Activated T-cell treated with anti-CD3 and anti-CD28 coated beads, Interleukin-2, amount 50 U/mL, for 72 hours (primary cell): Measurements from ENCODE around the gene MBOAT7. TPM values are rescaled to one million over a fixed set of nuclear protein-coding genes. Genes with fewer than 3 reads are reported as not detected.
"Not testable (repeated sequence)": the region's sequence is repeated elsewhere in the genome, so short reads cannot be mapped to it uniquely, and the experiment has no call there.

ENCODE experiments used
- ATAC-seq, 2 donors: fragments of 150-1000 bp; cut with Tn5 transposase; replicated peaks in 1 of 2; 2 replicates each; pipeline ENCODE4 v1.10.0; 2021; ENCODE audit warnings: moderate library complexity in 2 of 2, mild to moderate bottlenecking in 1 of 2
- DNase-seq, 2 donors: peaks; one replicate each; pipeline ENCODE4 v3.0.0; 2021 to 2022; ENCODE audit warnings: mixed read lengths in 1 of 2
- H3K27ac Mint-ChIP-seq: one replicate; pipeline ENCODE4 v1.8.0; 2022; ENCODE audit warnings: mild to moderate bottlenecking, moderate library complexity, mixed read lengths
- H3K27me3 Mint-ChIP-seq: one replicate; pipeline ENCODE4 v1.8.0; 2022; ENCODE audit warnings: low read depth, mixed read lengths
- H3K36me3 Mint-ChIP-seq, 2 donors: one replicate each; pipeline ENCODE4 v1.8.0; 2022; ENCODE audit warnings: mixed read lengths in 2 of 2, mild to moderate bottlenecking in 1 of 2; ENCODE audit not compliant: insufficient read depth in 2 of 2
- H3K4me1 Mint-ChIP-seq: one replicate; pipeline ENCODE4 v1.8.0; 2022; ENCODE audit warnings: low read depth, mixed read lengths
- H3K4me3 Mint-ChIP-seq, 2 donors: one replicate each; pipeline ENCODE4 v1.8.0; 2022; ENCODE audit warnings: mild to moderate bottlenecking in 2 of 2, mixed read lengths in 2 of 2, moderate library complexity in 2 of 2
- H3K9me3 Mint-ChIP-seq, 2 donors: one replicate each; pipeline ENCODE4 v1.8.0; 2022; ENCODE audit warnings: mixed read lengths in 2 of 2
- total RNA-seq, 2 donors: library from RNA; stranded (reverse); gene quantifications; one replicate each; pipeline ENCODE4 v1.2.3, GENCODE V29; 2022

Gene MBOAT7
- total RNA-seq, 2 donors from 2014 or later = 60.3 to 71.0 TPM

DNA sequence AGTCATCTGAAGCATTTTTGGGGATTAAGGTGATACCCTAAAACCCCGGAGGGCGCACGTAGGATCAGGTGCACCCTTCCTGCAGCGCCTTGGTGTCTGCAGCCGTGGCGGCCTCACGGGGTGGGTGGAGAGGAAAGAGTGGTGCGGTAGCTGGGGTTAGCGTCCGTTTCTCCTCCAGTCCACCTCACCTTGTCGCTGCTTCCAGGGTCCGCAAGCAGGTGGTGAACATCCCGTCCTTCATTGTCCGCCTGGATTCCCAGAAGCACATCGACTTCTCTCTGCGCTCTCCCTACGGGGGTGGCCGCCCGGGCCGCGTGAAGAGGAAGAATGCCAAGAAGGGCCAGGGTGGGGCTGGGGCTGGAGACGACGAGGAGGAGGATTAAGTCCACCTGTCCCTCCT, 17.8 kb upstream of the MBOAT7 start:
- ATAC-seq, H3K27me3 Mint-ChIP-seq, H3K9me3 Mint-ChIP-seq, DNase-seq: not testable (repeated sequence)
- H3K4me1 Mint-ChIP-seq = peaks cover 100% of the 10 kb centered on the region
- H3K4me3 Mint-ChIP-seq = peak overlapping the region; percentile 71 to 94
- peaks cover 25 to 56% of the 10 kb centered on the region in 2 donors for H3K36me3 Mint-ChIP-seq
- H3K27ac Mint-ChIP-seq = peak overlapping the region; percentile 39

DNA sequence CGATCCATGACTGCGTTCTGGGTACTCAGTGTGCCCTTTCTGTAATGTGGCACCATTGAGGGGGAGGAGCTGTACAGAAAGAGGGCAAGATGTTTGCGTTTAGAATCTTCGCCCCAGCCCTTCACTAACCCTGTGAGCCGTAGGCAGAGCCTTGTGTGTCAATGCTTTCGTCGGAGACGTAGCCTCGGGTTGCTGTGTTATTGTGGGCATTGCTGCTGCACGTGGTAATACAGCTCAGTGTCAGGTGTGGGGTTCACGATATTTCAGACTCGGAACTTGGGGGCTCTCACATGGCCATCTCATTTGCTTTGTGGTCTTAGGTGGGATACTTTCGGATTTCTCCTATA, 17.4 kb upstream of the MBOAT7 start:
- no peak for DNase-seq
- Mint-ChIP-seq H3K36me3 (peaks cover 27 to 58% of the 10 kb centered on the region in 2 donors), H3K27me3 (no peaks in the 10 kb centered on the region), H3K4me3 (peak overlapping the region; percentile 71 to 94), H3K4me1 (peaks cover 100% of the 10 kb centered on the region), H3K9me3 (no peaks in the 10 kb centered on the region), H3K27ac (peak overlapping the region; percentile 39)
- ATAC-seq = no peak

DNA sequence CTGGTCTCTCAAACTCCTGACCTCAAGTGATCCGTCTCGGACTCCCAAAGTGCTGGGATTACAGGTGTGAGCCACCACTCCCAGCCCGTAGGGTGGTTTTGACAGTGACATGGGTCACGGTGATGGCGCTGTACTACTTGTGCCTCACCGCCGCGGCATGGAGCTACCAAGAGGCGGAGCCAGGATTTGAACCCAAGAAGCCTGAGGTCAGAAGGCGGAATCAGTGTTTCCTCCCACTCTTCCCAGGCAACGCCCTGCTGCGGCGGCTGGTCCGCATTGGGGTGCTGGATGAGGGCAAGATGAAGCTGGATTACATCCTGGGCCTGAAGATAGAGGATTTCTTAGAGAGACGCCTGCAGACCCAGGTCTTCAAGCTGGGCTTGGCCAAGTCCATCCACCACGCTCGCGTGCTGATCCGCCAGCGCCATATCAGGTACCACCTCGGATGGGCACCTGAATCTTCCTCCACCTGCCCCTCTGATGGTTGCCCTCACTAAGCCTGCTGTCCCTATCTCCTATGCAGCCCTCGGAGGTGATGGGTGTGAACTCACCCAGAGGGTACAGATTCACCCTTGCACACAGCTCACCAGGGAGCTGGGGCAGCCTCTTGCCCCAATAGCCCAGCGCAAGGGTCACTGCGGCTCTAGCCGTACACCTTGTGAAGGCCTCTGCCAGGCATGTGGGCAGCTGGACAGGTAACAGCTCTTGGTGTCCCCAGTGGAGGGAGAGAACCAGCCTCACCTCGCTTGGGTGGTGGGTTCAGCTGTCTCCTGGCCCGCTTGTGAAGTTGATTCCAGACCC, 16.9 kb upstream of the MBOAT7 start:
- peaks cover 98% of the 10 kb centered on the region for H3K4me1 Mint-ChIP-seq
- H3K36me3 Mint-ChIP-seq = peaks cover 29 to 63% of the 10 kb centered on the region in 2 donors
- H3K9me3 Mint-ChIP-seq = no peaks in the 10 kb centered on the region
- no peak overlapping the region for H3K27ac Mint-ChIP-seq
- peak overlapping the region; percentile 71 to 94 for H3K4me3 Mint-ChIP-seq
- DNase-seq (no peak), ATAC-seq (no peak)
- H3K27me3 Mint-ChIP-seq = no peaks in the 10 kb centered on the region

DNA sequence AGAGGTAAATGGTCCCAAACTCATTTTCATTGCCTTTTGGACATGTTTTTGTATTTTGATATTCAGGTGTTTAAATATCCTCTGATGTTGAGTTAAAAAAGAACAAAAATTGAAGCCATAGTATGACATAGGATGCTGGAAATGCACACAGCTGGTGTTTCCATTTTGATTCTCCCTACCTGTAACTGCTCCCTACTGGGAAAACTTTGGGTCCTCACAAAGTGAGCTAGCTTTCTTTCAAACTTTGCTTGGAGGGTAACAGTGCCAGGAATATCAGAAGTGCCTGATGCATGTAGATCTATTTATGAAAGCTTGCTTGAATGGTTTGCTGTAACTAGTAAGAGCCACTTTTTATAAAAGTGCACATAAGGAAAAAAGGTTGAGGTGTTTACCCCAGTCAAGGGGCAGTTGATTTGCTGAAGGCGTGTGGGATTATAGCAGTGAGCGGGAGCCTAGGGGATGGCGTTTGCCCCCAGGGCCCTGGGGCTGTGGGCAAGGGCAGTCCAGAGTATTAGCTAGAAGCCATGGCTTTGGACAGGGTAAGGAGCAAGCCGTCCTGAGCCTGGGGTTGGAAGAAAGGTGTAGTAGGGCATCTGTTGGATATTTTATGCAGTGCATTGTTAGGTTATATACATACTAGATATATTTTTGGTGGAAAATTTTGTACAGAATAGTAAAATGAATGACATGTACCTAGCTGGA, 15.5 kb upstream of the MBOAT7 start:
- peaks cover 92% of the 10 kb centered on the region for H3K4me1 Mint-ChIP-seq
- ATAC-seq (no peak), DNase-seq (no peak)
- peak overlapping the region; percentile 93 to 94 for H3K4me3 Mint-ChIP-seq
- H3K27ac Mint-ChIP-seq = peak overlapping the region; percentile 87
- no peaks in the 10 kb centered on the region for H3K27me3 Mint-ChIP-seq
- peaks cover 28 to 63% of the 10 kb centered on the region in 2 donors for H3K36me3 Mint-ChIP-seq
- H3K9me3 Mint-ChIP-seq = no peaks in the 10 kb centered on the region

DNA sequence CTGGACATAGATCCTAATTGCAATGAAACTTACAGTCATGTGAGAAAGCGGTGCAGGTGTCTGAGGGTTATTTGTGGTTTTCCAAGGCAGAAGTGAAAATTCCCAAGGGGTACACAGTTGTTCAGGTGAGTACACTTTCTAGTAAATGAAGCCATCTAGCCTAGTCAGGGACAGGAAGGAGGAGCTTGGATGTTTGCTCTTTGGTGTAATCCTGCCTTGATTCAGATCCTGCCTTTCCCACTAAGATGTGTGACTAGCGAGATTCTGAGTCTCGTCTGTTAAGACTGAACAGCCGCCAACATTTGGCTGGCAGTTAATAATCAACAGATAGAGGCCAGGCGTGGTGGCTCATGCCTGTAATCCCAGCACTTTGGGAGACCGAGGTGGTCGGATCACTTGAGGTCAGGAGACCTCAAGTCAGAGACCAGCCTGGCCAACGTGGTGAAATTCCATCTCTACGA, 13.8 kb upstream of the MBOAT7 start:
- H3K36me3 Mint-ChIP-seq = peaks cover 28 to 55% of the 10 kb centered on the region in 2 donors

DNA sequence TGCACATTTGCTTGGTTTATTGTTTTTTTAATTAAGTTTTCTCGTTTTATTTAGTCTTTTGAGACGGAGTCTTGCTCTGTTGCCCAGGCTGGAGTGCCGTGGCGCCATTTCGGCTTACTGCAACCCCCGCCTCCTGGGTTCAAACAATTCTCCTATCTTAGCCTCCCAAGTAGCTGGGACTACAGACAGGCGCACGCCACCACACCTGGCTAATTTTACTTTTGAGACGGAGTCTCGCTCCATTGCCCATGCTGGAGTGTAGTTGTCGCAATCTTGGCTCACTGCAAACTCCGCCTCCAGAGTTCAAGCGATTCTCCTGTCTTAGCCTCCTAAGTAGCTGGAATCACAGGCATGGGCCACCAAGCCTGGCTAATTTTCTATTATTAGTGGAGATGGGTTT, 12.6 kb upstream of the MBOAT7 start:
- Mint-ChIP-seq H3K27me3 (no peaks in the 10 kb centered on the region), H3K27ac (peak overlapping the region; percentile 97), H3K9me3 (no peaks in the 10 kb centered on the region), H3K36me3 (peaks cover 27 to 49% of the 10 kb centered on the region in 2 donors), H3K4me3 (peak overlapping the region; percentile 93 to 94), H3K4me1 (peaks cover 73% of the 10 kb centered on the region)
- ATAC-seq (no peak), DNase-seq (no peak)

More for the DNA sequence above, 13.8 kb upstream of the MBOAT7 start:
- no peak for DNase-seq
- H3K4me1 Mint-ChIP-seq = peaks cover 85% of the 10 kb centered on the region
- H3K9me3 Mint-ChIP-seq = no peaks in the 10 kb centered on the region
- peak overlapping the region; percentile 93 to 94 for H3K4me3 Mint-ChIP-seq
- peak overlapping the region; percentile 97 for H3K27ac Mint-ChIP-seq
- no peaks in the 10 kb centered on the region for H3K27me3 Mint-ChIP-seq
- no peak for ATAC-seq

DNA sequence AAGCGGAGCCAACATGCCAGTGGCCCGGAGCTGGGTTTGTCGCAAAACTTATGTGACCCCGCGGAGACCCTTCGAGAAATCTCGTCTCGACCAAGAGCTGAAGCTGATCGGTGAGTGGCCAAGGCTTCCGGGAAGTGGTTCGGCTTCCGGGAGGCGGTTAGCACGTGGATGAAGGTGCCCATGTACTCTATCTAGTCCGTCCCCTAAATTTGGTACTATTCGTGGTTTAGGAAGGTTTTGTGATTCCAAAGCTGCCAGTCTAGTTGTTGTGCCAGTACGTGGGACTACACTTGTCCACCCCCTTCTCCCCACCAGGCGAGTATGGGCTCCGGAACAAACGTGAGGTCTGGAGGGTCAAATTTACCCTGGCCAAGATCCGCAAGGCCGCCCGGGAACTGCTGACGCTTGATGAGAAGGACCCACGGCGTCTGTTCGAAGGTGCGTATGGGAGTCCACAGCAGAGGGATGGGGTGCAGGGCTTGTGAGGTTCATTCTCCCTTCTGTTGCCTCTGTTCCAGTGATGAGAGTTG, 11.9 kb upstream of the MBOAT7 start:
- Mint-ChIP-seq H3K27ac (peak overlapping the region; percentile 97), H3K36me3 (peaks cover 26 to 42% of the 10 kb centered on the region in 2 donors), H3K27me3 (no peaks in the 10 kb centered on the region), H3K4me1 (peaks cover 65% of the 10 kb centered on the region), H3K9me3 (no peaks in the 10 kb centered on the region), H3K4me3 (peak overlapping the region; percentile 93 to 94)
- ATAC-seq (no peak), DNase-seq (no peak)

DNA sequence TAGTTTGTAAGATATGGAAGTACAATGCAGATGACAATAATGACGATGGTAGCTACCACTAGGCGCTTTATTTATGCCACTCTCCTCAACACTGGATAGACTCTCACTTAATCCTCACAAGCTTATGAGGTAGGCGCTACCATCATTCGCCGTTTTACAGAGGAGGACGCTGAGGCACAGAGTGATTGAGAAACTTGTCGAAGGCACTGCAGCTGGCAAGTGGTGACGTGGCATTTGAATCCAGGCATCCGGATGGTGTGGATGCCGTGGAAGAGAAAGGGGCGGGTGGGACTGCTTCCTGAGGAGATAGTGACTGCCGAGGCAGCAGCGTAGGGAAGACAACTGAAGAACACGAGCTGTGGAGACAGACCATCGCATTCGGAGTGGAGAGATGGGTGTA, 10.0 kb upstream of the MBOAT7 start:
- Mint-ChIP-seq H3K4me1 (peaks cover 47% of the 10 kb centered on the region), H3K27me3 (no peaks in the 10 kb centered on the region), H3K27ac (peak overlapping the region; percentile 56), H3K9me3 (no peaks in the 10 kb centered on the region), H3K4me3 (peak overlapping the region; percentile 59 to 93), H3K36me3 (peaks cover 22 to 34% of the 10 kb centered on the region in 2 donors)
- DNase-seq = no peak
- no peak for ATAC-seq

DNA sequence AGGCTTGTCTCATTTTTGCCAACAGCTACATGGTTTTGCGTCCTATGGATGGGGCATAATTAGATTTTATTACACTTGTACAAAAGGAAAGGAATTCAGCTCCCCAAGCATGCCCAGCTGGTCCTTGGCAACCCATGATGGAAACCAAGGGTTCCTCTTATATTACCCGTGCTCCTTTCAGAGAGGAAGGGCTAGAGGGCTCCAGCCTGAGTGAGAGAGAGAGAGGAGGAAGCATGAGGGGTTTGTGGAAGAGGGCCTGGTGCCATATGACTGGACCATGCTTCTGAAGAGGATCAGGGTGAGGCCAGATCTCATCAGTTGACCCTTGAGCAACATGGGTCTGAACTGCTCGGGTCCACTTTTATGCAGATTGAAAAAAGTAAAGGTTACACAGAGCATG, 7.7 kb upstream of the MBOAT7 start:
- H3K27me3 Mint-ChIP-seq = no peaks in the 10 kb centered on the region
- H3K9me3 Mint-ChIP-seq = no peaks in the 10 kb centered on the region
- no peak for DNase-seq
- H3K4me1 Mint-ChIP-seq = peaks cover 36% of the 10 kb centered on the region
- no peak for ATAC-seq
- H3K36me3 Mint-ChIP-seq = peaks cover 10 to 26% of the 10 kb centered on the region in 2 donors
- no peak overlapping the region for H3K4me3 Mint-ChIP-seq
- peak overlapping the region; percentile 33 for H3K27ac Mint-ChIP-seq

DNA sequence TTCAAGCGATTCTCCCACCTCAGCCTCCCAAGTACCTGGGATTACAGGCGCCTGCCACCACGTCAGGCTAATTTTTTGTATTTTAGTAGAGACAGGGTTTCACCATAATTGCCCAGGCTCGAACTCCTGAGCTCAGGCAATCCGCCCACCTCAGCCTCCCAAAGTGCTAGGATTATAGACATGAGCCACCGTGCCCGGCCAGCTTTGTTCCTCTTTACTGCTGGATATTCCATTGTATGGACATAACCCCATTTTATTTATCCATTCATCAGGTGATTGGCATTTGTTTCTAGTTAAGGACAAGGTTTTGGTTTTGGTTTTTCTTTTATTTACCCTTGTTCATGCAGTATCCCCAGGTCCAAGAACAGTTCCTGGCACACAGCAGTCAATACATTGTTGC, 7.2 kb upstream of the MBOAT7 start:
- Mint-ChIP-seq H3K4me1 (peaks cover 36% of the 10 kb centered on the region), H3K36me3 (peaks cover 6 to 20% of the 10 kb centered on the region in 2 donors), H3K4me3 (no peak overlapping the region), H3K9me3 (no peaks in the 10 kb centered on the region), H3K27ac (no peak overlapping the region), H3K27me3 (no peaks in the 10 kb centered on the region)
- DNase-seq (no peak), ATAC-seq (no peak)

DNA sequence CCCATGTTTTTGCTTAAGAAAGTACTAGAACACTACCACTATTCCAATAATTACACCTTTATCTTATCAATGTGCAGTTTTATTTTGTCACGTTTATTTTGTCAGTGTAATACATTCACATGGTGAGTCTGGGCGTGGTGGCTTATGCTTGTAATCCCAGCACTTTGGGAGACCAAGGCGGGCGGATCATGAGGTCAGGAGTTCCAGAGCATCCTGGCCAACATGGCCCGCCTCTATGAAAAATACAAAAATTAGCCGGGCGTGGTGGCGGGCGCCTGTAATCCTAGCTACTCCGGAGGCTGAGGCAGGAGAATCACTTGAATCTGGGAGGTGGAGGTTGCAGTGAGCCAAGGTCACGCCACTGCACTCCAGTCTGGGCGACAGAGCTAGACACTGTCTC, 5.1 kb upstream of the MBOAT7 start:
- H3K27ac Mint-ChIP-seq, ATAC-seq, DNase-seq, H3K9me3 Mint-ChIP-seq, H3K27me3 Mint-ChIP-seq, H3K4me3 Mint-ChIP-seq: not testable (repeated sequence)
- Mint-ChIP-seq H3K36me3 (peaks cover 2 to 10% of the 10 kb centered on the region in 2 donors), H3K4me1 (peaks cover 25% of the 10 kb centered on the region)

DNA sequence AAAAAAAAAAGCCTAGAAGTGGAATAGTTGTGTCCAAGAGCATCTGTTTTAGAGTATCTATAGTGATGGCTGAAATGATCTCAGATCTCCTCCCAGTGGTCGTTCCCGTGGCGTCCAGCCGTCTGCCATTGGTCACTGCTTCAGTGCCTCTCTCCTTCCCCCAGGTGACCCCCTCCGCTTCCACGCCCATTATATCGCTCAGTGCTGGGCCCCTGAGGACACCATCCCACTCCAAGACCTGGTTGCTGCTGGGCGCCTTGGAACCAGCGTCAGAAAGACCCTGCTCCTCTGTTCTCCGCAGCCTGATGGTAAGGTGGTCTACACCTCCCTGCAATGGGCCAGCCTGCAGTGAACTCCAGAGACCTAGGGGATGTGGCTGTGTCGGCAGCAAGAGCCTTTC, 3.6 kb upstream of the MBOAT7 start:
- DNase-seq (no peak), ATAC-seq (no peak)
- Mint-ChIP-seq H3K27me3 (no peaks in the 10 kb centered on the region), H3K4me3 (peak overlapping the region; percentile 22 to 39), H3K27ac (no peak overlapping the region), H3K36me3 (peaks cover 2 to 10% of the 10 kb centered on the region in 2 donors), H3K9me3 (no peaks in the 10 kb centered on the region), H3K4me1 (peaks cover 27% of the 10 kb centered on the region)

DNA sequence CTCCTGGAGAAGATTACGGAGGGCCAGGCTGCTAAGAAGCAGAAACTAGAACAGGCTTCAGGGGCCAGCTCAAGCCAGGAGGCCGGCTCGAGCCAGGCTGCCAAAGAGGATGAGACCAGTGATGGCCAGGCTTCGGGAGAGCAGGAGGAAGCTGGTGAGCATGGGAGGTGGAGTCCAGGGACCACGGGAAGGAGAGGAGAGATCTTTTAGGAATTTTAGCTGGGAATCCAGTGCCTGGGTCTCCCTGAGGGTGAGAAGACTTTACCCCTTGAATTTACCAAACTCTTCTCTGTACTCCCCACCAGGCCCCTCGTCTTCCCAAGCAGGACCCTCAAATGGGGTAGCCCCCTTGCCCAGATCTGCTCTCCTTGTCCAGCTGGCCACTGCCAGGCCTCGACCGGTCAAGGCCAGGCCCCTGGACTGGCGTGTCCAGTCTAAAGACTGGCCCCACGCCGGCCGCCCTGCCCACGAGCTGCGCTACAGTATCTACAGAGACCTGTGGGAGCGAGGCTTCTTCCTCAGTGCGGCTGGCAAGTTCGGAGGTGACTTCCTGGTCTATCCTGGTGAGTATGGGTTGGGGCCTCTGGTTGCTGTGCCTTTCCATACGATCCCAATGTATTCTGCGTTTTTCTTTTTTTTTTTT, 2.6 kb upstream of the MBOAT7 start:
- Mint-ChIP-seq H3K4me3 (peak overlapping the region; percentile 85 to 96), H3K4me1 (peaks cover 37% of the 10 kb centered on the region), H3K27ac (peak overlapping the region; percentile 83), H3K27me3 (no peaks in the 10 kb centered on the region), H3K36me3 (peaks cover 2 to 12% of the 10 kb centered on the region in 2 donors), H3K9me3 (no peaks in the 10 kb centered on the region)
- no peak for DNase-seq
- ATAC-seq = no peak
